HL-60 (cell line): ENCODE measurements around the gene NACA2.

Source experiments
- CTCF ChIP-seq: IDR thresholded peaks from one replicate; pipeline ENCODE4 v1.5.1; 2011; ENCODE audit warnings: low read length, control low read depth, inconsistent platforms; ENCODE audit not compliant: insufficient read depth
- POLR2AphosphoS5 ChIP-seq: IDR thresholded peaks from 2 replicates; pipeline ENCODE4 v1.6.1; 2012; ENCODE audit warnings: low read depth

DNA sequence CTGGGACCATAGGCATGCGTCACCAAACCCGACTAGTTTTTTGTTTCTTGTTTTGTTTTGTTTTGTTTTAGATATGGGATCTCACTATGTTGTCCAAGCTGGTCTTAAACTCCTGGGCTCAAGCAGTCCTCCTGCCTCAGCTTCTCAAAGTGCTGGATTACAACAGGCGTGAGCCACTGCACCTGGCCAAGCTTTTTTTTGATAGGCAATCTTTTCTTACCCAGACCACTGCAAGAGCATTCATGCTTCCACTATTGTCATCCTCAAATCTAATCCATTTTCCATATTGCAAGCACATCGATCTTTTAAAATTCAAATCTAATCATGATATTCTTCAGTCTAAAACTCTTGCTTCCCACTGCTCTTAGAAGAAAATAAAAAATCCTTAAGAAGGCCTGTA lies 10.3 kb upstream of the NACA2 start:
- TF ChIP-seq CTCF (no peak), POLR2AphosphoS5 (no peak)
